H4 (cell line): ENCODE measurements around the gene RRP1. TPM values are rescaled to one million over a fixed set of nuclear protein-coding genes. Genes with fewer than 3 reads are reported as not detected.
"Not testable (repeated sequence)": the region's sequence is repeated elsewhere in the genome, so short reads cannot be mapped to it uniquely, and the experiment has no call there.

Source experiments
- DNase-seq: peaks from one replicate; pipeline ENCODE4 v3.0.0-alpha.2; 2015; ENCODE audit warnings: low spot score
- total RNA-seq: library from RNA; depleted of rRNA; stranded (reverse); fragments of >200 nt; shearing (Covaris generic); gene quantifications from 2 replicates; pipeline ENCODE4 v1.2.3, GENCODE V29; 2014

The RRP1 gene
- total RNA-seq, 1 experiment from 2014 or later = 44.7 TPM

DNA sequence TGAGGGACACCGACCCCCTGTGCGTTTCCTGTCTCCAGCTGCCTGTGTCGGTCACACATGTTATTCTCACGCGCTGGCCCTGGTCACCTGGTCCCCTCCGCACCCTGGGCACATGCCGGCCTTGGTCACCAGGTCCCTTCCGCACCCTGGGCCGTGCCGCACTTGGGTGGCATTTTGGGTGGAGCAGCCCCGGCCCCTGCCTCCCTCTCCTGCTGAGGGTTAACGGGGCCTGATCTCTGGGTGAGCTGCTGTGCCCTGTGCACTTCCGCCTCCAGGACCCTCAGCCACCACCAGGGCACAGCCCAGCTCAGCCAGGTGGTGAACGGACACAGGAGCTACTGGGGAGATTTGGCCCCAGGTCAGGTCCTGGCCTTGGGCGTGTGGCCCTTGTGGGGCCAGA lies 26.6 kb downstream of the RRP1 start:
- no peak for DNase-seq

GRCh38 chr21:43816611-43817071 lies 27.3 kb downstream of the RRP1 start:
- no peak for DNase-seq

DNA sequence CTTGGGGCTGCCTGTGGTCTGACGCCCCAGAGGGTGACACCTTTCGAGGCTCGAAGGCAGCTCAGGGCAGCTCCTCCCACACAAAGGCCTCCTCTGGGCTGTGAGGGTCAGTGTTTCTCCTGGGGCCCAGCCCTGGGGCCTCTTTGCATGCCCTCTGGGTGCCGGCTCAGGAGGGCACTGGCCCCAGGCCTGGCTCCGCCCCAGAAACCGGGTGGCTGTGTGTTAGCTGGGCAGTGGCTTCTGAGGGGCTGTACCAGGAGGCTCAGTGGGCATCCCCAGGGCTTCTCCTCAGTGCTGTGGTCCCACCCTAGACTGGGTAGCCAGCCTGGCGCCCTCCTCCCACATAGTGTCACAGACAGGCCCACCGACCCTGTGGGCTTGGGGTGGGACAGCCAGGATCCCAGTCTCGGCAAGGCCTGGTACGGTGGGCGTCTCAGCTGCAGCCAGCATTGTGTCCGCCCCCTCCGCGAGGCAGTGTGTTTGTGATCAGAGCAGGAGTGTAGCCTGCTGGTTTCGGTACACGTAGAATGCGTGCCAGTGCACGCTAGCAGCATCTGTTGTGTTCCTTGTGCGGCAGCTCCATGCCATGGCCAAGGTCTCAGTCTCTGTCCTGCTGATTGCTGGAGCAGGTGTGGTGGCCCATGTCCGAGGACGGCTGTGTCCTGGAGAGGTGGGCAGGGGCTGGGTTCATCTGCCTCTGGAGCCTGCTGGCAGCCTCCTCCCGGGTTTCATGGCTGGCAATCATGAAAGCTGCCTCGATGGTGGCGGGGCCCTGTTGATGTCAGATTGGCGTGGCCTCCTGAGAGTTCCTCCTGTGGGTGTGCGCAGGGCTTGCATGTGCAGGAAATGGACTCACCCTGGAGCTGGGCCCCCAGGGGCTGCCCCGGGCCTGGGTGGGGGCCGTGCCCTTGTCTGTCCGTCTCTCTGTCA lies 28.0 kb downstream of the RRP1 start:
- no peak for DNase-seq

DNA sequence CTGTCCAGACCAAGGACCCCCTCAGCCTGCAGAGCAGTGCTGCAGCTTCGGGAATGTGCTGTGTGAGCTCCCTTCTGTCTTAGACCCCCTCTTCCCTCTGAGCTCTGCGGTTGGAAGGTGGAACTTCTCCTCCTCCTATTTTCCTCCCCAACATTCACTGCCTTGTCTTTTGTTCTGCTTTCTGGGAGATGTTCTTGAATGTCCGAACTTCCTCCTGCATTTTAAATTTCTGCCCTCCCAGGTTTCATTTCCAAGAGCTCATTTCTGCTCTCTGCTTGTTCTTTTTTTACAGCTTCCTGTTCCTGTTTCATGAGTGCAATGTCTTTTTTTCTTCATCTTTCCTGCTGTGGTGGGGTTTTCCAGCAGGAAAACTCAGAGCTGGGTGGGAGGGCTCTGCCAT lies 29.3 kb downstream of the RRP1 start:
- DNase-seq = no peak

- DNase-seq = no peak
These were observed 30.4 kb downstream of the RRP1 start for GRCh38 chr21:43819511-43820405.

DNA sequence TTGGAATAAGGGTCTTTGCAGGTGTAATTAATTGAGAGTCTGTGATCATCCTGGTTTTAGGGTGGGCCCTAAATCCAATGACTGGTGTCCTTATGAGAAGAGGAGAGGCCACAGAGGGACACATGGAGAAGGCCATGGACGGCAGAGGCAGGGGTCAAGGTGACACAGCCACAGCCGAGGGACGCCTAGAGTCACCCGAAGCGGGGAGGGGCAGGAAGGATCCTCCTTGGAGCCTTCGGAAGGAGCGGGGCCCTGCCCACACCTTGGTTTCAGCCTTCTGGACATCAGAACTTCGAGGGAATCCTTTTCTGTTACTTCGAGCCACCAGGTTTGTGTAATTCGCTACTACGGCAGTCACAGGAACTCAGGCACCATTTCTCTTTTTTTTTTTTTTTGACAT lies 31.1 kb downstream of the RRP1 start:
- no peak for DNase-seq

DNA sequence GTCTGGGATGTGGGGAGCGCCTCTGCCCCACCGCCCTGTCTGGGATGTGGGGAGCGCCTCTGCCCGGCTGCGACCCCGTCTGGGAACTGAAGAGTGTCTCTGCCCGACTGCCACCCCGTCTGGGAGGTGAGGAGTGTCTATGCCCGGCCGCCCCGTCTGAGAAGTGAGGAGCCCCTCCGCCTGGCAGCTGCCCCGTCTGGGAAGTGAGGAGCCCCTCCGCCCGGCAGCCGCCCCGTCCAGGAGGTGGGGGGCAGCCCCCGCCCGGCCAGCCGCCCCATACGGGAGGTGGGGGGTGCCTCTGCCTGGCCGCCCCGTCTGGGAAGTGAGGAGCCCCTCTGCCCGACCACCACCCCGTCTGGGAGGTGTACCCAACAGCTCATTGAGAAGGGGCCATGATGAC lies 32.8 kb downstream of the RRP1 start:
- DNase-seq = not testable (repeated sequence)

- DNase-seq = not testable (repeated sequence)
These were observed 33.4 kb downstream of the RRP1 start for GRCh38 chr21:43822741-43823140.

- DNase-seq = no peak
These were observed 35.2 kb downstream of the RRP1 start for GRCh38 chr21:43824333-43825241.

GRCh38 chr21:43825242-43825935 lies 36.0 kb downstream of the RRP1 start:
- DNase-seq = no peak

GRCh38 chr21:43825936-43826622 lies 36.7 kb downstream of the RRP1 start:
- DNase-seq = no peak

GRCh38 chr21:43826623-43826974 lies 37.2 kb downstream of the RRP1 start:
- no peak for DNase-seq

GRCh38 chr21:43827015-43827611 lies 37.7 kb downstream of the RRP1 start:
- DNase-seq = peak; percentile 57

DNA sequence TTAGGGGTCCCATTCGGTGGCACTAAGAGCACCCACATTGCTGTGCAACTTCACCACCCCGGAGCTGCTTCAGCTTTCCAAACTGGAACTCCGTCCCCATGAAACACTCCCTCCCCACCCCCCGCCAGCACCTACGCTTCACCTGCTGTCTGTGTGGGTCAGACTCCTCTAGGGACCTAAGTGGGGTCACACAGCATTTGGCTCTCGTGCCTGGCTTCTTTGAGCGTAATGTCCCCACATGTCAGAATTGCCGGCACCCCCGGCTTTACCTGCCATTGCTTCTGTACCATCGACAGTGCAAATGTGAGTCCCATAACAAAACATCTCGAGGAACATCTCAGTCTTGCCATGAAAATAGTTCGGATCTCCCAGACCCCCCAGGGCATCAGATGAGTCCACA lies 39.8 kb downstream of the RRP1 start:
- DNase-seq = no peak

DNA sequence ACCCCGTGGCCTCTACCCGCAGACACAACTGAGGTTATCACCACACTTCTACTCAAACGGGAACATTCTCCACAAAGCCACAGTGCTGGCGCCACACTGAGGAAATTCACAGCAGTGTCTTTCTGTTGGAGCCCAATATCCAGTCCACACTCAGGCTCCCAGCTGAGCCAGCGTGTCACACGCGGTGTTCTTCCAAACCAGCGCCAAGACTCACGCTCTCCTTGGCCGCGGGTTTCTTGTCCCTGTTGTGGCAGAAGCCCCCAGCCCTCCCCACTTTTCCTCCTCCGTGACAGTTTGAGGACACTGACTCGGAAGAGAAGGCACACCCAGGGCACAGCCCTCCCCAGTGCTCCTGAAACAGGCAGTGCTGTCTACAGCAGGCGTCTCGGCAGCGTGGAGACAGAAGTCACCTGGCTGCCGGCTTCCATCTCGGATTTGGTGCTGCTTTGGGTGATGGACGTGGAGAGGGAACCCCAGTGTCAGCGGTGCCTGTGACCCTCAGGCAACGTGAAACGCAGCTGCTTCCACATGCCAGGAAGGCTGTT lies 40.3 kb downstream of the RRP1 start:
- no peak for DNase-seq

GRCh38 chr21:43832158-43832550 lies 42.8 kb downstream of the RRP1 start:
- no peak for DNase-seq

GRCh38 chr21:43832648-43833047 lies 43.3 kb downstream of the RRP1 start:
- no peak for DNase-seq

DNA sequence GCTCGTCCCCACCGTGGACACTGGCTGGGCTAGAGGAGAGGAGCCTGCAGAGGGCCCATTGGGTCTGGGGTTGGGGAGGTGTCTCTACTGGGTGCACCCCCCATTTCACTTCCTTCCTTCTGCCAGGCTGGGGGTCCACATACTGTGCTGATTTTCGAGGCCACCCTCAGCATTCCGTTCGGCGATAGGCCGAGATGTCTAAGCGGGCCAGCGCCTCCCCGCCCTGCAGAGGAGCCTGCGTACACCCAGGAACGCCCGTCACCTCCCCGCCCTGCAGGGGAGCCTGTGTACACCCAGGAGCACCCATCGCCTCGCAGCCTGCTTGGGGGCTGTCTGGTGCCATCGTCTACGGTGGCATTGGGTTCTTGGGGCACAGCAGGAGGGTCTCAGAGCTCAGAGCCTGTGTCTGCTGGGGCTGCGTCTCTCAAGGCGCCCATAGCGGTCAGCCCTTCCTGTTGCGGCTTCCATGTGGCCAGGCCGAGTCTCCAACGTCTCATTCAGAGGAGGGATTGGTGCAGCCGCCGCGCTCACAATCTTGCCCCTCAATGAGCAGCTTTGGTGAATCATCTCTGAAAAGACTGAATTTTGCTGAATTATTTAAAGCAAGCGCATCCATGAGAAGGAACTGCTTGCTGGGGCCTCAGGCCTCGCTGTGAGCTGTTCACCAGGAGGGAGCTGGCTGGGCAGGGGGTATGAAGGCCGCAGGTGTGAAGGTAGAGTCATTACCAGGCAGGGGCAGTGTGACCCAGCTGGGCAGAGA lies 44.9 kb downstream of the RRP1 start:
- no peak for DNase-seq

- DNase-seq = no peak
These were observed 45.7 kb downstream of the RRP1 start for GRCh38 chr21:43835050-43835449.
